Measurements from ENCODE around the gene SHLD1.

Gene SHLD1

GRCh38 chr20:5820738-5821137 is 70.5 kb downstream of the SHLD1 start:
- no peak for DNase-seq (ENCODE audit: low read depth in 2 of 2)

DNA sequence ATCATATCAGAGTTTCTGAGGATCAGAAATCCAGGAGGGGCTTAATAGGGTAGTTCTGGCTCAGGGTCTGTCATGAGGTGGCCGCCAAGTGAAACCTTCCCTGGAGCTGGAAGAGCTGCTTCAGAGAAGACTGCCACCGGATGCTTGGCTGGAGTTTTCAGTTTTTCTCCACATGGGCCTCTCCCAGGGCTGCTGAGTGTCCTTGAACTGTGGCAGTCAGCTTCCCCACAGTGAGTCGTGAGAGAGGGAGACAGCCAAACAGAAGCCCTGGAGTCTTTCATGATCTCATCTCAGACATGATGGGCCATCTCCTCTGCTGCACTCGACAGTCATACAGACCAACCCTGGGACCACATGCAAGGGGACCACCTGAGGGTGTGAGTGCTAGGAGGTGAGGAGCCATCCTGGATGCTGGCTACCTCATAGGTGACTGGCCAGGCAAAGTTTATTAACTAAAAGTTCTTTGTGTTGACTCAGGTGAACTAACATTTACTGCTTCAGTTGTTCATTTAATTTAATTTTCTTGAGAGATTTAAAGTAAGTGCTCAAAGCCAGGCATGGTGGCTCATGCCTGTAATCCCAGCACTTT is 71.5 kb downstream of the SHLD1 start:
- no peak for DNase-seq (ENCODE audit: low read depth in 2 of 2)

GRCh38 chr20:5822569-5822968 is 72.4 kb downstream of the SHLD1 start:
- no peak for DNase-seq (ENCODE audit: low read depth in 2 of 2)

GRCh38 chr20:5825130-5825719 is 75.0 kb downstream of the SHLD1 start:
- DNase-seq (ENCODE audit: low read depth in 2 of 2) = no peak

DNA sequence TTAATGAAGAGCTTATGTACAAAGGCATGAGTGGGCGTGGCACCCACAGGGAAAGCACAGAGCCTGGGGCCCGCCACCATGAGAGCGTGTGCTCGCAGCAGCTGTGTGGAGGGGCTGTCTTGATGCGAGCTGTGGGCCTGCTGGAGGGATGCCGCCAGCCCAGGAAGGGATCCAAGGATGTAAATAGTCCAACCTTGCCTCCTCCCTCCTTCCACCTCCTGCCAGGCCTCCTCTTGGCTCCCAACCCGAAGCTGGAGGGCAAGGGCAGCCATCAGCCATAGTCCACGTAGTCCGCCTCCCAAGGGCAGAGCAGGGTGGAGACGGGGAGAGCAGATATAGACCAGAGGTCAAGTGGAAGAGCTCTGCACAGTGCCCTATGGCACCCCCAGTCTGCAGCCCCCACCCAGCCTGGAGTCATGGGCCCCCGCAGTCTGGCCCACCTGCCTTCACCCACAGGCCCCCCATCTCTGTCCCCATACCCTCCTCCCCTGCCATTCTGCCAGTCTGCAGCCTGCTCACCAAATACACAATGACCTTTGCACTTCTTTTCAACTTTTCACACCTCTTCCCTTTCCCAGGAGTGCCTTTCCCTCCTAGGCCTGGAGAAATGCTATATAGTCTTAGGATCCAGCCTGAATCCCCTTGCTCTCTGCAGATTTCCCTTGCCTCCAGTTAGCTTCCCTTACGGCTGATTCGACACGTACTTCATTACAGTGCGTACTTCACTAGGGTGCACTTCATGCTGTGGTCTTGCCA is 77.1 kb downstream of the SHLD1 start:
- DNase-seq (ENCODE audit: low read depth in 2 of 2) = no peak

GRCh38 chr20:5827861-5828260 is 77.7 kb downstream of the SHLD1 start:
- no peak for DNase-seq (ENCODE audit: low read depth in 2 of 2)

GRCh38 chr20:5829241-5829809 is 79.1 kb downstream of the SHLD1 start:
- DNase-seq (ENCODE audit: low read depth in 2 of 2) = no peak

GRCh38 chr20:5831539-5832237 is 81.5 kb downstream of the SHLD1 start:
- no peak for DNase-seq (ENCODE audit: low read depth in 2 of 2)

- no peak for DNase-seq (ENCODE audit: low read depth in 2 of 2)
Observed at GRCh38 chr20:5833309-5833941, 83.2 kb downstream of the SHLD1 start.

DNA sequence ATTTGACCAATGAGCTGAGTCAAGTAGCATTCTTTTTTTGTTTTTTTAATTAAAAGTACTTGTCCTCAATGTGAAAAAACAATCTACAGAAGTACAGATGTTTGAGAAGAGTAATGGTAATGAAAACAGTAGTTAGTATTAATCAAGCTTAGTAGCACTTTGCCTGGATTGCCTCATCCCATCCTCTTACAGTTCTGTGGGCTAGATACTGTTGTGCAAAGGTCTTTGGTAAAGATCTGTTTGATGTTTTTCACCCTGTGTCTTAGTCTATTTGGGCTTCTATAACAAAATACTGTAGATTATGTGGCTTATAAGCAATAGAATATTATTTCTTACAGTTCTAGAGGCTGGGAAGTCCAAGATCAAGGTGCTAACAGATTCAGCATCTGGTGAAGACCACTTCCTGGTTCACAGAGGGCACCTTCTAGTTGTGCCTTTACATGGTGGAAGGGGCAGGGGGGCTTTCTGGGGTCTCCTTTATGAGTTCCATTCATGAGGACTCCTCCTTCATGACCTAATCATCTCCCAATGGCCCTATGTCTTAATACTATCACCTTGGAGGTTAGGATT is 84.3 kb downstream of the SHLD1 start:
- no peak for DNase-seq (ENCODE audit: low read depth in 2 of 2)

- DNase-seq (ENCODE audit: low read depth in 2 of 2) = no peak
Observed at GRCh38 chr20:5835321-5835821, 85.2 kb downstream of the SHLD1 start.

DNA sequence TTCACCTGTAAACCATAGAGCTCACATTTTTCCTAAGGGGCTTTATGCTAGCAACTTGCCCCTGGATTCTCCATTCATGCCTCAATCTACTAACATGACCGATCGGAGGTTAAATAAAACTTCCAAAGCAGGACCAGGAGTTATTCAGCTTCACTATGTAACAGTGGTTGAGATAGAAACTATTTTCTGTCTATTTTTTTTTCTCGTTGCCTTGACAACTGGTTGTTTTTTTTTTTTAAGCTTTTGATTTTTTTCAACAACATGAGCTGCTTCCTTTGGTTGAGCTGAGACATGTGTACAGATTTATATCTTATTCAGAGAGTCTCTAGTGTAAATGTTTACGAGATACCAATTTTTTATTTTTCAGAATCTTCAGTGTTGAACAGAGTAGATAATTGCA is 85.7 kb downstream of the SHLD1 start:
- no peak for DNase-seq (ENCODE audit: low read depth in 2 of 2)

- DNase-seq (ENCODE audit: low read depth in 2 of 2) = no peak
Observed at GRCh38 chr20:5836569-5836968, 86.4 kb downstream of the SHLD1 start.

DNA sequence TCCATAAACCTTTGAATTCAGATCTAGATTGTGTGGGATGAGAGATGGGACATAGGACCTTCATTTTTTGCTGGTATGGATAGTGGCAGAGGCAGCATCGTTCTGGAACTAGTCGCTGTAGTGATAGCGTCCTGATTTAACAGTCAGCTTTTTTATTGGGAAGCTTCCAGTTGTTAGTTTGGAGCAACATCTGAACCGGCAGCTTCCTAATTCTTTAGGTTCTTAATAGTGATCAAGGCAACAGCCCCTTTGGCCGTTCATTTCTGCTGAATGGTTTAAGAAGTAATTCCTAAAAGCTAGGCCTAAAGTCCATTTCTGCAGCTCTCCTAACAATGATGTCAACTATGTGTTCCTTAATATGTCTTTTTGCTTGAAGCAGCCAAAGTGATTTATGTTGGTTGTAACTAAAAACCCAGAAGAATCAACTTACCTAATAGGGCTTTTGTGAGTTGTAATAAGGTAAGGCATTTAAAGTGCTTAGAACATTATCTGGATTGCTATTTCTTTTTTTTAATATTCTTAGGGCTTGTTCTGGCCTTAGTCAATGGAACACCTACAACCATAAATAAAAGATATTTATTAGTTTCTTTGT is 90.3 kb downstream of the SHLD1 start:
- DNase-seq (ENCODE audit: low read depth in 2 of 2) = no peak

DNA sequence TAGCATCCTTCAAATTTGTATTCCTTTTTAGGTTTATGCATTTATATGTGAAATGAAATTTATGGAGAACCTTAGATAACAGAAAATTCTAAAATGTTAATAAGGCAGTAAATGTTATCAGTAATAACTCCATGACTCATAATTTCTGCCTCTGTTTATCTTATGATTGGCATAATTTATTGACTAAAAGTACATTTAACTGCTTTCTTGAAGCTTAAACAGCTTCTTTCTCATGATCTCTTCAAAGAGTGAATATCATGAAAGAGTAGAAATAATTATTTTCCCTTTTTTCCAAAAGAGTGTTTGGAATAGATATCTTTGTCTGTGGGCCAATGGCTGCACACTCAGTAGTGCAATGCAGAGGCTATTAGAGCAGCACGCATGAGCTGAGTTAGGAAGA is 91.3 kb downstream of the SHLD1 start:
- no peak for DNase-seq (ENCODE audit: low read depth in 2 of 2)

GRCh38 chr20:5842465-5842864 is 92.3 kb downstream of the SHLD1 start:
- DNase-seq (ENCODE audit: low read depth in 2 of 2) = no peak

GRCh38 chr20:5843054-5843592 is 92.9 kb downstream of the SHLD1 start:
- no peak for DNase-seq (ENCODE audit: low read depth in 2 of 2)

DNA sequence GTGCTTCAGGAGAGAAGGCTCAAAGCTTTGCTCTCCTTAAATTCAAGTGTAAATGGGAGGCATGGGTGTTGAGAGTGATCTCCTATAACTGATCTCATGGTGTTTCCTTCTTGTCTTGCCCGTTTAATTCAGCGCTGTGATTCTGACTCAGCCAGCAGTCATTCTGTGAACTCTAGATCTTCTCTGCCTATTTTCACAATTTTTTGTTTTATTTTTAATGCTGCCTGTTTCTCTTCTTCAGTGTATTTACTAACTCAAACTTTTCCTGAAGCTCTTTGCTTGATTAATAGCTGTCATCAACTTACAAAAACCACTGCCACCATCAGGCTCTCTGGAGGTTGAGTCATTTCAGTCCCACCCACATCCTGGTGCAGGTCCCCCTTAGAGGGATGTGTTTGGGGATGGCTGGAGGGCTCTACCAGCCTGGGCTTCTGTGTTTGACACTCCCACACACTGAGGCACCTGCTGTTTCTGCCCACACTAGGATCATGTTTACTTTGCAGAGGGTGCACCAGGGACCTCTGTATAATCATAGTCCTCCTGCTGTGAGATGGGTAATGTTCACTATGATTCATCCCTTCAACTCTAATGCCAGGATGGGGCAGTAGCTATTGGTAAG is 94.0 kb downstream of the SHLD1 start:
- peak; percentile 11 to 54 for DNase-seq (ENCODE audit: low read depth in 2 of 2)

DNA sequence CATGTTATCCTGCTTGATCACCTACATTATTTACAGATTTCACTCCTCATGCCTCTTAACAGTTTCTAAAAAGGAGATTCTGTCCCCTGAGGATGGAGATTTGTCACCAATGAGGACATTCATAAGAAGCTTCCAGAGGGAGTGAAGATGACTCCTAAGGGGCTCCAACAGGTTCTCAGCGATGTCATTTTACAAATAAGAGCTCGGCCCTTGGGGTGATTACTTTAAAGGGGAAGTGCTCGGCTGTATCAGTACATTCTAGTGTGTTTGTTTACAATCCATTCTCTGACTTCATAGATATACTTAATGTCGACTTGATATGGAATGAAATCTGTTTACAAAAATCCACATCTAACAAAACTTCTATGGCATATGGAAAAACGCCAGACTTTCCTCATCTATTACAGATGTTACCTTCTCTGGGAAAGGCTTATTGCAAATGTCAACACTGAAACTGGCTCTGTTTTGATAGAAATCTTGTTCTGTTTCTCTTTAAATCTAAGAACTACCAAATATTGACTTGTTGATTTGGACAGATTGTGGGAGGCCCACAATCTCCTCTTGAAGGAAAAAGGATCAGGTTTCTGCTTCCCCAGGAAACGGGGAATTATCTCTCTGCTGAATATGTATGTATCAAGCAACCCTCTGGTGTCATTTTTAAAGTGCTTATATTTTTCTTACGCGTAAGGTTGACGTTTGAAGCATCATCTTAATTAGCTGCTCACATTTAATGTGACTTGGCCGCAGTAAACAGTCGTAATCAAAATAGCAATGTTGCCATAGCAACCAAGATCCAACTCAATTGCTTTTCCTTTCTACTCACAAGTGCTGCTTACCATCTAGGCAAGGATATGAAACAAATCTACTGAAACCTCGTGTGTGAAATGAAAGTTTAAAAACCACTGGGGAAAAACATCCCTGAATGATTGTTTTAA is 95.7 kb downstream of the SHLD1 start:
- no peak for DNase-seq (ENCODE audit: low read depth in 2 of 2)

Data from activated CD8-positive, alpha-beta memory T cell treated with anti-CD3 and anti-CD28 coated beads for 4 hours (primary cell).